Keratinocyte (primary cell): ENCODE measurements around the gene MAML2. TPM values are rescaled to one million over a fixed set of nuclear protein-coding genes. Genes with fewer than 3 reads are reported as not detected.

Experiments used
- DNase-seq: peaks from one replicate; pipeline ENCODE4 v3.0.0-alpha.2; 2011; ENCODE audit warnings: low read depth, missing footprints, low spot score
- FAIRE-seq: peaks from 2 replicates; lab custom pipeline; 2011; peaks lifted over from hg19 to GRCh38; lab: Jason Lieb, UNC
- H2AFZ ChIP-seq: 2 replicates; pipeline ENCODE4 v1.6.0; 2012; ENCODE audit warnings: low read length, control low read depth, inconsistent platforms; ENCODE audit not compliant: control insufficient read depth
- H3K27ac ChIP-seq: 2 replicates; pipeline ENCODE4 v1.5.1; 2011; ENCODE audit warnings: low read length; ENCODE audit not compliant: control insufficient read depth, insufficient read depth
- H3K27me3 ChIP-seq: 3 replicates; pipeline ENCODE4 v1.6.0; 2011; ENCODE audit warnings: low read length; ENCODE audit not compliant: control insufficient read depth, insufficient read depth; ENCODE audit errors: extremely low read depth
- H3K36me3 ChIP-seq, 2 experiments: 2 replicates in 1 of 2; 3 replicates in 1 of 2; pipeline ENCODE4 v1.5.1; 2011; ENCODE audit warnings: low read length in 2 of 2, mild to moderate bottlenecking in 1 of 2; ENCODE audit not compliant: control insufficient read depth in 2 of 2, insufficient read depth in 2 of 2; ENCODE audit errors: extremely low read depth in 1 of 2
- H3K4me1 ChIP-seq: 3 replicates; pipeline ENCODE4 v1.5.1; 2011; ENCODE audit warnings: low read length; ENCODE audit not compliant: control insufficient read depth, insufficient read depth; ENCODE audit errors: extremely low read depth
- H3K4me2 ChIP-seq: 3 replicates; pipeline ENCODE4 v1.6.0; 2011; ENCODE audit warnings: low read depth, low read length; ENCODE audit not compliant: control insufficient read depth, insufficient read depth; ENCODE audit errors: extremely low read depth
- H3K4me3 ChIP-seq, 3 experiments: fragments of 200-600 bp in 1 of 3; sonication (generic) in 1 of 3; 2 replicates in 2 of 3; 3 replicates in 1 of 3; pipeline ENCODE4 v1.5.1; 2011 to 2016; ENCODE audit warnings: low read length in 3 of 3, mild to moderate bottlenecking in 3 of 3, control low read depth in 2 of 3, inconsistent platforms in 1 of 3, low read depth in 1 of 3, mixed read lengths in 1 of 3, mixed run types in 1 of 3, moderate library complexity in 1 of 3; ENCODE audit not compliant: control insufficient read depth in 2 of 3, insufficient read depth in 2 of 3; ENCODE audit errors: extremely low read depth in 1 of 3
- H3K79me2 ChIP-seq: 2 replicates; pipeline ENCODE4 v1.6.0; 2012; ENCODE audit warnings: low read length; ENCODE audit not compliant: control insufficient read depth, insufficient read depth
- H3K9ac ChIP-seq: 3 replicates; pipeline ENCODE4 v1.6.0; 2011; ENCODE audit warnings: low read length; ENCODE audit not compliant: control insufficient read depth, insufficient read depth; ENCODE audit errors: extremely low read depth
- H3K9me1 ChIP-seq: 3 replicates; pipeline ENCODE4 v1.6.0; 2011; ENCODE audit warnings: low read length; ENCODE audit not compliant: control insufficient read depth, insufficient read depth; ENCODE audit errors: extremely low read depth
- H3K9me3 ChIP-seq: 2 replicates; pipeline ENCODE4 v1.5.1; 2012; ENCODE audit warnings: low read depth, low read length; ENCODE audit not compliant: control insufficient read depth
- H4K20me1 ChIP-seq: 3 replicates; pipeline ENCODE4 v1.6.0; 2011; ENCODE audit warnings: low read length; ENCODE audit not compliant: control insufficient read depth, insufficient read depth; ENCODE audit errors: extremely low read depth
- CTCF ChIP-seq, 3 experiments: IDR thresholded peaks in 1 of 3; conservative IDR thresholded peaks in 1 of 3; optimal IDR thresholded peaks in 1 of 3; 2 replicates in 2 of 3; 3 replicates in 1 of 3; pipeline versions ENCODE3 to v1.5.1; 2011; ENCODE audit warnings: low read length in 3 of 3, mild to moderate bottlenecking in 3 of 3, moderate library complexity in 2 of 3, control low read depth in 1 of 3, inconsistent platforms in 1 of 3; ENCODE audit not compliant: insufficient read depth in 2 of 3; ENCODE audit errors: extremely low read depth in 1 of 3
- EZH2 ChIP-seq: IDR thresholded peaks from one replicate; pipeline ENCODE4 v1.6.1; 2012; ENCODE audit warnings: inconsistent platforms, mild to moderate bottlenecking, low read length, moderate library complexity
- dilution Hi-C: fragments of 300-500 bp; cut with MboI; formaldehyde crosslinking; loops from one replicate; pipeline ENCODE4 v1.7.0; 2020; ENCODE audit warnings: low sequenced_read_pairs; ENCODE audit not compliant: extremely low pct_ligation_motif_present
- polyA plus RNA-seq, 5 experiments: library from polyadenylated mRNA; depleted of rRNA in 3 of 5; stranded (reverse) in 3 of 5; stranded (forward) in 1 of 5; unstranded in 1 of 5; fragments of >200 nt; gene quantifications; 1 replicate in 1 of 5; 2 replicates in 3 of 5; 3 replicates in 1 of 5; pipeline versions ENCODE4 v1.2.1 to v1.2.3, GENCODE V29; 2011 to 2012; ENCODE audit warnings: missing spikeins in 2 of 5, low read depth in 1 of 5, low replicate concordance in 1 of 5

The MAML2 gene
- polyA plus RNA-seq, 1 donor (not counting 4 experiments of a cell fraction or from before 2014, with no cell fraction given): 4.2 TPM

- Histone ChIP-seq H3K79me2 (no peaks in the 10 kb centered on the region), H3K9ac (no peak overlapping the region), H3K27ac (no peak overlapping the region), H3K4me1 (no peaks in the 10 kb centered on the region), H3K36me3 (peaks cover 0 to 1% of the 10 kb centered on the region in 2 experiments), H3K4me3 (no peak overlapping the region), H4K20me1 (no peaks in the 10 kb centered on the region), H2AFZ (no peak overlapping the region), H3K4me2 (no peak overlapping the region), H3K27me3 (no peaks in the 10 kb centered on the region), H3K9me1 (no peaks in the 10 kb centered on the region), H3K9me3 (no peaks in the 10 kb centered on the region)
- dilution Hi-C loops: no loop called here
- FAIRE-seq (no peak), DNase-seq (no peak)
- no peak for TF ChIP-seq CTCF (optimal IDR thresholded peaks at IDR 0.05 in 1 of 3, IDR thresholded peaks at IDR 0.05 in 1 of 3, conservative IDR thresholded peaks at IDR 0.05 in 1 of 3; ENCODE audit: extremely low read depth in 1 of 3, insufficient read depth in 2 of 3, low read length in 3 of 3)
These were observed 164.1 kb downstream of the MAML2 start for GRCh38 chr11:96178887-96179279.

- no peaks in the 10 kb centered on the region for H3K27me3 ChIP-seq
- H3K27ac ChIP-seq: no peak overlapping the region
- H2AFZ ChIP-seq: no peak overlapping the region
- H3K9ac ChIP-seq: no peak overlapping the region
- FAIRE-seq (no peak), DNase-seq (no peak)
- no peaks in the 10 kb centered on the region for H4K20me1 ChIP-seq
- H3K9me1 ChIP-seq: no peaks in the 10 kb centered on the region
- TF ChIP-seq CTCF (optimal IDR thresholded peaks at IDR 0.05 in 1 of 3, IDR thresholded peaks at IDR 0.05 in 1 of 3, conservative IDR thresholded peaks at IDR 0.05 in 1 of 3; ENCODE audit: extremely low read depth in 1 of 3, insufficient read depth in 2 of 3, low read length in 3 of 3) (no peak), EZH2 (no peak)
- no peaks in the 10 kb centered on the region for H3K9me3 ChIP-seq
- H3K4me1 ChIP-seq: no peaks in the 10 kb centered on the region
- dilution Hi-C loops: no loop called here
- no peak overlapping the region for H3K4me3 ChIP-seq
- peaks cover 0 to 1% of the 10 kb centered on the region in 2 experiments for H3K36me3 ChIP-seq
- H3K79me2 ChIP-seq: no peaks in the 10 kb centered on the region
- H3K4me2 ChIP-seq: no peak overlapping the region
These were observed 164.7 kb downstream of the MAML2 start for GRCh38 chr11:96178049-96178886.
